Mesodermal cell (in vitro differentiated cells): ENCODE results near the gene IL16.

Experiments
- H3K27ac ChIP-seq: 2 replicates; pipeline ENCODE4 v1.7.0; 2013; ENCODE audit warnings: mild to moderate bottlenecking, low read depth, low read length, moderate library complexity; ENCODE audit not compliant: severe bottlenecking
- H3K36me3 ChIP-seq: 2 replicates; pipeline ENCODE4 v1.7.1; 2013; ENCODE audit warnings: mild to moderate bottlenecking, low read length, moderate library complexity; ENCODE audit not compliant: control insufficient read depth, insufficient read depth
- H3K4me1 ChIP-seq: one replicate; pipeline ENCODE4 v1.7.1; 2013; ENCODE audit warnings: mild to moderate bottlenecking, low read length; ENCODE audit not compliant: insufficient read depth, control insufficient read depth, poor library complexity, severe bottlenecking
- H3K4me3 ChIP-seq: 2 replicates; pipeline ENCODE4 v1.7.0; 2013; ENCODE audit warnings: low read length, control low read depth, mild to moderate bottlenecking; ENCODE audit not compliant: insufficient read depth, poor library complexity, severe bottlenecking; ENCODE audit errors: extremely low read depth
- H3K9me3 ChIP-seq: 2 replicates; pipeline ENCODE4 v1.7.1; 2013; ENCODE audit warnings: mild to moderate bottlenecking, low read length, moderate library complexity; ENCODE audit not compliant: control insufficient read depth
- WGBS, 2 experiments: methylation state at CpG; one replicate each; pipeline ENCODE4 v1.1.5; 2013; ENCODE audit warnings: missing lambda C conversion rate in 2 of 2; ENCODE audit not compliant: insufficient coverage in 2 of 2; 5-methylcytosine and 5-hydroxymethylcytosine counted together

The IL16 gene

DNA sequence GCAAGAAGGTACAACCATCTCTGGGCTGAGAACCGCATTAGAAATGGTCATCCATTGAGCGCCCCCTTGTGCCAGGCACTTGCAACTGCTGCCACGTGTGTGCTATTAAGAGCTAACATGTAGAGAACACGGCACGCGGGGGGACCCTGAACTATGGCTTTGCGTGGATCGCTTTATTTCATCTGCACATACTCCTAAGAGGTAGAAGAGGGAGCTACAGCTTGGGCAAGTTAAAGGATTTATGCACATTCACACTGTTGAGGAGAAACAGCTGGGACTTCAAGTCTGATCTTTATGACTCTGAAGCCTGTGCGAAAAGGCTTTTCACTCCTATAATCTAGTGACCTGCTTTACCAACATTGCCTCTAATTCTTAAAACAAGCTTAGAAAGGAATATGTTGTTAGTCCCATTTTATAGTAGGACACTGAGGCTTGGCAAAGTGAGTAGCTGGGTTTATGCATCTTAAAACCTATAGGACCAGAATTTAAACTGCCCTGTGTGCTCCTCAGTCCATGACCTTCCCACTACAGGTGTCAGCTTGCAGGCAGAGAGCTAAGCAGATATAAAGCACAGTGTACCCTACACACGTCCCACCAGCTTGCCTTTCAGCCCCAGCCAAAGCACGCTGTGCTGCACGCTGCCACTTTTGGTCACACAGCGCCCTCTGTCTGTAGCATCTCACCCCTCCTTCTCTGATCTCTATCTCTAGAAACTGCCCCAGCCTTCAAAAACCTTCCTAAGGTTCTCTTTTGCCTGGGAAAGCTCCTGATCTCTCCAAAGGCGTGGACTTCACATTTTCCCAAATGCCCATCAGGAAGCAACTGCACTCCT, 69.5 kb downstream of the IL16 start:
- H3K36me3 ChIP-seq = no peaks in the 10 kb centered on the region
- H3K4me1 ChIP-seq = peaks cover 11% of the 10 kb centered on the region
- 1 to 2% methylated on average over 8 to 13 of the region's 14 CpGs for whole genome bisulfite sequencing, 2 experiments
- no peak overlapping the region for H3K4me3 ChIP-seq
- H3K9me3 ChIP-seq = no peaks in the 10 kb centered on the region
- H3K27ac ChIP-seq = no peak overlapping the region

DNA sequence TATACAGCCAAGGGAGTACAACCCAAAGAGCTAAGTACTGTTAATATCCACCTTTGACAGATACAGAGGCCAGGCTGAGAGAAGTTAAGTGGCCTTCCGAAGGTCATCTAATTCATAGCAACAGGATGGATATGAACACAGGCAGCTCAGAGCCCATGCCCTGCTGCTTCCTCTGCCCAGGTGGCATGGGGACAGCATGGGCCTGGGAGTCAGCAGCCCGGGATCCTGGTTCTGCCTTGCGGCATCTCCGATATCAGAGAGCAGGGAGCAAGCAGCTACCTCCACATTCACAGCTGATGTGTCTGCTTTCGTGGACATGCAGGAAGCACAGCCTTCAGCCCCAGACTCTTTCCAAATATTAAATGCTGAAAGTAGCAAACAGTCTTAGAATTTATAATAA, 71.7 kb downstream of the IL16 start:
- Histone ChIP-seq H3K9me3 (no peaks in the 10 kb centered on the region), H3K36me3 (no peaks in the 10 kb centered on the region), H3K27ac (no peak overlapping the region), H3K4me3 (no peak overlapping the region), H3K4me1 (peaks cover 11% of the 10 kb centered on the region)
- WGBS, 2 experiments = 91 to 98% methylated on average over 5 of the region's 5 CpGs

DNA sequence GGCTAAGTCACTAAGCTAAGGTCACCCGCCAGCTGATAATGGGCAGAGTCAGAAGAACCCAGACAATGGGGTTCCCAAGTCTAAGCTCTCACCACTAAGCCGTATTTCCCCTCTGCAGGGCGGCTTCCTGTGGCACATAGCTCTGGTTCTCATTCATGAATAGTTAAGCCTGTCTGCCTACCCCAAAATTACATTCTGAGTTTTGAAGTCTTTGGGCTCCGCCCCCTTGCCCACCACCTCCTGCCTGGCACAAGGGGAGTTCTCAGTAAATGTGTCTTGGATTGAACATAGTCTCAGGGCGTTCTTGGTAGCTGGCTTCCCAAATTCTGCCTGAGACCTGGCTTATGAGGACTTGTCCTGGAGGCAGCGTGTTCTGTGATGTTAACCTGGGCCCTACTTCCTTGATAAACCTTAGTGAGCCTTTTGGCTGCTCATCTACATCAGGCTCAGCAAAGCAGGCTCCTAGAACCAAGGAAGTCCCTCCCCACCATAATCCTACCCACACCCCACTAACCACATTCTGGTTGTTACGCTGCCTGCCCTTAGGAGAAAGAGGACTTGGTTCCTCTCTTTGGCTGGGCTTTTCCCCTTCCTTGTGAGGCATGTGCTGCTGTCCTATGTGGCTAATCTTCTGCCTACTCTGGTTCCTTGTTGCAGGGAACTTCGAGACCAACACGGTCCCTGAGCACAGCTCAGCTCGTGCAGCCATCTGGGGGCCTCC, 72.4 kb downstream of the IL16 start:
- 88 to 91% methylated on average over 8 to 9 of the region's 10 CpGs for WGBS, 2 experiments
- no peak overlapping the region for H3K4me3 ChIP-seq
- peaks cover 11% of the 10 kb centered on the region for H3K4me1 ChIP-seq
- H3K9me3 ChIP-seq = no peaks in the 10 kb centered on the region
- H3K36me3 ChIP-seq = no peaks in the 10 kb centered on the region
- H3K27ac ChIP-seq = no peak overlapping the region

DNA sequence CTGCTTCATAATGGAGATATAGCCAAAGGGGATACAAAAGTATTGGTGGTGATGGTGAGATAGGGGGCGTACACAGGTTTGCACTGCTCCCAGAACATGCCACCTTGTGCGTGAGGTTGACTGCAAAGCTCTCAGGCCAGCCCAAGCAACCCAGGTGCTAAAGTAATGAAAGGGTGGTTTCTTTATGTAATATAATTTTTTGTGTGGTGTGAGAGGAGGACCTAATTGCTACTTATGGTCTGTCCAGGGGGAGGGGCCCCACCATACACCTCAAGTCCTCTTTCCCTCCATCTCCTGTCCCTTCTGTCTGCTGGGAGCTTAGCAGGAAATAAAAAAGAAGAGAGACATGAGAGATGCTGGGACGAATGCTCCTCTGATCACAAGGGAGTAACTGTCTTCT, 73.5 kb downstream of the IL16 start:
- Histone ChIP-seq H3K27ac (no peak overlapping the region), H3K9me3 (no peaks in the 10 kb centered on the region), H3K36me3 (no peaks in the 10 kb centered on the region), H3K4me1 (peaks cover 11% of the 10 kb centered on the region), H3K4me3 (no peak overlapping the region)
- 74 to 94% methylated on average over 2 to 3 of the region's 3 CpGs for WGBS, 2 experiments

DNA sequence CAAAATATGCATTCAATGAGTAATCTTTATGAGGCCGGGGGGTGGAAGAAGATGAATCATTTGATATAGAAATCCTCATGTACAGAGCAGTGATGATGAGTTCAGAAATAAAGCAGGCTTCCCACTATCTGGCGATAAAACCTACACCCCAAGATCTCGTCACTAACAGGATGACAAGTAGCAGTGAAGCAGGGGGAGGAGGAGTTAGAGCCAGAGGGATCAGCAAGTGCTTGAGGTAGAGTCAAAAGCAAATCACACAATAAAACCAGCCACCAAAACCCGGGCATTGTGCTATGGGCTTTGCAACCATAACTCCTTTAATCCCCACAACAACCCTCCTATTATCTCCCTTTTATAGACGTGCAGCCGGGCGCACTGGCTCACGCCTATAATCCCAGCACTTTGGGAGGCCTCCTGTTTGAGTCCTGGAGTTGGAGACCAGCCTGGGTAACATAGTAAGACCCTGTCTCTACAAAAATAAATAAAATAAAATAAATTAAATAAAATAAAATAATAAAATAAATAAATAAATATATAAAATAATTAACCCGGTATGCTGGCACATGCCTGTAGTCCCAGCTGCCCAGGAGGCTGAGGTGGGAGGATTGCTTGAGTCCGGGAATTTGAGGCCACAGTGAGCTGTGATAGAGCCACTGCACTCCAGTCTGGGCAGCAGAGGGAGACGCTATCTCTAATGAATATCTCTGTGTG, 74.3 kb downstream of the IL16 start:
- Histone ChIP-seq H3K27ac (no peak overlapping the region), H3K36me3 (no peaks in the 10 kb centered on the region), H3K9me3 (no peaks in the 10 kb centered on the region), H3K4me1 (peaks cover 3% of the 10 kb centered on the region), H3K4me3 (no peak overlapping the region)
- WGBS, 2 experiments = 95 to 100% methylated on average over 1 to 3 of the region's 11 CpGs

DNA sequence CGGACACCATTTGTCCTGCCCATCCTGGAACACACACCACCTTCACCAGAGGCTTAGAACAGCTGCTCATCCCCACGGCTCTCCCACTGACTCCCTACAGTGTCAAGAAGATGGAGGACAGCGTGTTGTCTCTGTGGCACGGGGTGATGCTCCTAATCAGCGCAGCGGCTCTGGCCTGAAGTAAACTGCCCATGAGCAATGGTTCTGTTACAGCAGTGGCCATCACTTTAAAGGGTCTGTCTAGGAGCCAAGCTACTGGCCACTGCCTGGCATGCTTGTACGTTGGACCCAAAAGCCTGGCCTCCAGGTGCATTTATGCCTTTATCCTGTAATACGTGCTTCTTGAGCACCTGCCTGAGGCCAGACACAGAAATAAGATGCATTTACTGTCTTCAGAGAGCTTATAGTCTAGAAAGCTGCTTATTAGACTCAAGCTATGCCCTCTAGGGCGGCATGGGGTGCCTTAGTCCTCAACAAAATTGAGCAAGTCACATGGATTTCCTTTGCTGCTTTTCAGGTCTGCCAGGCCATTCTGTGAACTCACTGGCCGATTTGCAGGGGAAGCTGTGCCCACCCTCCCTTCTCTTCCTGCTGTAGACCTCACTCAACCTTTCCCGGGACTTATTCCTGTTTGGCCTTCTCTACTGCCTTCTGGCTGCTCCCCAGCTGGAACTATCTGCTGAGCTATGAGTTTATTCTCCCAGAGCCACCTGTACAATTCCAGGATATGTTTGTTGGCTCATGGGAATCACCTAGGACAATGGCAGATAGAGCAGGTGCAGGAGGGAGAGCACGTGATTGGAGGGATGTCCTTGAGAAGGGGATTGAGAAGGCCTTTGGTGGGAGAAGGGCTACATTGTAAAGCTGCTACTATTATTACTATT, 75.3 kb downstream of the IL16 start:
- peaks cover 3% of the 10 kb centered on the region for H3K9me3 ChIP-seq
- no peaks in the 10 kb centered on the region for H3K4me1 ChIP-seq
- H3K4me3 ChIP-seq = no peak overlapping the region
- WGBS, 2 experiments = 91 to 93% methylated on average over 10 to 12 of the region's 12 CpGs
- H3K27ac ChIP-seq = no peak overlapping the region
- H3K36me3 ChIP-seq = no peaks in the 10 kb centered on the region

DNA sequence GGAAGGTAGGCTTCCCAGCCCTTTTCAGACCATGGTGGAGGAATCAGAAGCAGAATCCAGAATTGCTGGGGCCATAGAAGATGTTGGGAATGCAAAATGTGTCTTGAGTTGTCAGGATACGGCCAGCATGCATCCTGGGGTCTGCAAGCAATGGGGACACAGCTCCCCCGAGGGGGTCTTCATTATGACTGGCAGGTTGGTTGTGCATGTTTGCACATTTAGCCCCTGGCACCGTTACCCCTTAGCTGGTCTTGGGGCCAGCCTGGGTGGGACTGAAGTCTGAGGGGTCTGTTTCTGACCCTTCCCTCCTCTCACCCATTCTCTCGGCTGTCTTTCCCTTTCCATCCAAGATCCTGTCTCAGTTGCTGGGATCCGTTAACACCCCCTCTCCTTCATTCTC, 76.5 kb downstream of the IL16 start:
- Histone ChIP-seq H3K4me1 (no peaks in the 10 kb centered on the region), H3K9me3 (peaks cover 10% of the 10 kb centered on the region), H3K36me3 (no peaks in the 10 kb centered on the region), H3K27ac (no peak overlapping the region), H3K4me3 (no peak overlapping the region)
- 91 to 93% methylated on average over 4 to 5 of the region's 5 CpGs for WGBS, 2 experiments

DNA sequence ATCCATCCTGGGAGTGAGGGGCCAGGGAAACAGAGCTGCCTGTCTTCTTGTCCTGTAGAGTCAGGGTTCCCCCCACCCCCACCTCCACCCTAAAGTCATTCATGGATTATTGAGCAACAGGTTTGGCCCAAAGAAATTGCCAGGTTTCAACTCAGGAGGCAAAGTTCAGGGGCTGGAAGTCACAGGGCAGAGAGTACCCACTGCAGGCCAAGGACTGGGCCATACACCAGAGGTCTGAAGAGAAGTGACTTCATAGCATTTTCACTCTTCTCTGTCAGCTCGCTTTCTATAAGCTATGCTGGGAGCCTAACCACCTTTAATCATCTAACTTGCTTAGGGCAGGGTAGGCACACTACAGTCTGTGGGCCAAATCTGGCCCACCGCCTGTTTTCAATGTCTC, 77.2 kb downstream of the IL16 start:
- no peak overlapping the region for H3K4me3 ChIP-seq
- no peaks in the 10 kb centered on the region for H3K4me1 ChIP-seq
- 80 to 82% methylated on average over 1 of the region's 2 CpGs for whole genome bisulfite sequencing, 2 experiments
- H3K36me3 ChIP-seq = no peaks in the 10 kb centered on the region
- no peak overlapping the region for H3K27ac ChIP-seq
- H3K9me3 ChIP-seq = peaks cover 12% of the 10 kb centered on the region

DNA sequence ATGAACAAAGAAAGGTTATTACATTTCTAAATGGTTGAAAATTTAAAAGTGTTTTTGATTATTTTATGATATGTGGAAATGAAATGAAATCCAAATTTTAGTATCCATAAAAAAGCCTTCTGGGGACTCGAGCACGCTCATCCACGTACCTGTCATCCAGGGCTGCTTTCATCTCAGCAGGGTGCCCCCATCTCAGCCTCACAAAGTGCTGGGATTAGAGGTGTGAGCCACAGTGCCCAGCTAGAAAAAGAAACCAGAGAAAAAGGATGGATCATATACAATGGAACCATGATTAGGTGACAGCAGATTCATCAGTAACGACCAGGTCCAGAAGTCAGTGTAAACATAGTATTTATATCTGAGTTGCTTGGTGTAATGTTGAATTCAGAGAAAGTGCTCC, 77.6 kb downstream of the IL16 start:
- H3K9me3 ChIP-seq = peaks cover 12% of the 10 kb centered on the region
- no peaks in the 10 kb centered on the region for H3K36me3 ChIP-seq
- no peak overlapping the region for H3K4me3 ChIP-seq
- H3K4me1 ChIP-seq = no peaks in the 10 kb centered on the region
- H3K27ac ChIP-seq = no peak overlapping the region
- no CpG with 5 or more reads among the region's 4 CpGs for WGBS, 2 experiments
